ENCODE data around the gene NCK2.

GRCh38 chr2:105820151-105820550 is 75.4 kb downstream of the NCK2 start:
- TF ChIP-seq CTCF (IDR thresholded peaks at IDR 0.05) (no peak), POLR2A (IDR thresholded peaks at IDR 0.05) (no peak), POLR2AphosphoS5 (IDR thresholded peaks at IDR 0.05) (no peak)

All from prostate gland (tissue), 2 donors.